Amniotic stem cell (primary cell): Measurements from ENCODE around the gene RBM44.
"Not testable (repeated sequence)": the region's sequence is repeated elsewhere in the genome, so short reads cannot be mapped to it uniquely, and the experiment has no call there.

Experiments
- DNase-seq: peaks from one replicate; lab custom pipeline; 2025; lab: John Stamatoyannopoulos, UW

Gene RBM44

DNA sequence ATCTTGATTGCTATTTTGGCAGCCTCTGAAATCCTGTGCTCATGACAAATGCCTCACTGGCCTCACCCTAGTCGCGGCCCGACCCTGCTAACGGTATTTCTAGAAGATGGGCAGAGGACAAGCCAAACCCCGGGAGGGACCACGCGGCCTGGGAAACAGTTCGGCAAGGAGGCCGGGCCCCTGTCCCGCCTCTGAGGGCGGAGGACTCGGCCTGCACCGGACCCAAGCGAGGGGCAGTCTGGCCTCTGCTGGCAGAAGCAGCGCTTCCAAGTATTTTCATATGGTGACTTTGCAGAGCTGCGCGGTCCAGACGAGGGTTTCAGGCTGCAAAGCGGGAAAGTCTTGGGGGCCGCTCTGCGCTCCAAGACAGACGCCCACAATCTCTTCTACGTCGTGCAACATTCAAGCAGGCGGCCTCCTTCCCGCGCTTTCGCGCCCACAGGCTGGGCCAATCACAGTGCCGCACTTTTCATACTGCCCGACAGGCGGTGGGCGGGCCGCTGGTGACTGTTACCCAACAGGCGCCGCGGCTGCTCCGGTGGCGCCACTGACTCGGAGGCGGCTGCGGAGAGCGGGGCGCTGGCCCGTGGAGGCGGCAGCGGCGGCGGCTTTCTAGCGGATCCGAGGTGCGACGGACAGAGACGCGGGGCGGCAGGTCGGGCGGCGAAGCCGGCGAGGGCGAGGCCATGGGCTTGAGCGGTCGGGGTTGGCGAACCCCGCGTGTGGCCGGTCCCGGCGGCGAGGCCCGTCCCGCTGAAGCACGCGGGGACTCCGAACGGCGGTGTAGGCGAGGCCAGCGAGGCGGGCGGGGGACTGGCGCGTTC lies at the start of gene RBM44:
RBM44 (plus strand) TSS at position 544 of the 824 bp plus-strand sequence. CDS start 14,831 bp downstream, outside the sequence.
- DNase-seq, result no peak

- DNase-seq, result no peak
These were observed 49.6 kb upstream of the RBM44 start for GRCh38 chr2:237749002-237749401.

GRCh38 chr2:237749961-237750360 lies 48.6 kb upstream of the RBM44 start:
- no peak for DNase-seq

GRCh38 chr2:237750441-237750840 lies 48.1 kb upstream of the RBM44 start:
- not testable (repeated sequence) for DNase-seq

GRCh38 chr2:237752761-237753165 lies 45.8 kb upstream of the RBM44 start:
- no peak for DNase-seq

GRCh38 chr2:237754182-237754581 lies 44.4 kb upstream of the RBM44 start:
- DNase-seq, result no peak

DNA sequence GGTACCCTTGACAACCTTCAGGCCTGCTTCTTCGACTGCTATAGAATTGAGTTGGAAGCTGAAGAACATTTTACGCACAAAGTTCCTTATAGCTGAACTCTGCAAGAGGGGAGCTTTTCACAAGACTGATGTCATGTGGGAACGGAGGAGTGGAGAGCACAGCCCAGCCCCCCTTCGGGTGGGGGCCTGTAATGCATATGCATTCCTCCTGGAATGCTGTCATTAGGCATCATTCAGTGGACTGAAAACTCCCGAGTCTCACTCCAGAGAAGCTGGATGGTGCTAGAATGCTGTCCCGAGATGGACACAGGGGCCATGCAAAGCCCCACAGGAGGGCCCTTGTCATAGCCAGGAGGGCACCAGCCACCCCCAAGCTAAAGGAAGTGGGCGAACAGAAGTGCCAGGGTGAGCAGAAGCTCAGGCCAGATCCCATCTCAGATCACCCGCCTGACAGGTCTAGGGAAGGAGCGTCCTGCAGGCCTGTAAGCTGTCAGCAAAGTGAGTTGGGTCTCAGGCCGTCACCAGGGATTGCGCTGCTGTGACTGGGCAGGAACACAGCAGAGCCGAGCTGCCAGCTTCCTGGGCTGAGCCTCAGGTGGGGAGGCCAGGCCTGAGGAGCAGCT lies 43.8 kb upstream of the RBM44 start:
- no peak for DNase-seq

DNA sequence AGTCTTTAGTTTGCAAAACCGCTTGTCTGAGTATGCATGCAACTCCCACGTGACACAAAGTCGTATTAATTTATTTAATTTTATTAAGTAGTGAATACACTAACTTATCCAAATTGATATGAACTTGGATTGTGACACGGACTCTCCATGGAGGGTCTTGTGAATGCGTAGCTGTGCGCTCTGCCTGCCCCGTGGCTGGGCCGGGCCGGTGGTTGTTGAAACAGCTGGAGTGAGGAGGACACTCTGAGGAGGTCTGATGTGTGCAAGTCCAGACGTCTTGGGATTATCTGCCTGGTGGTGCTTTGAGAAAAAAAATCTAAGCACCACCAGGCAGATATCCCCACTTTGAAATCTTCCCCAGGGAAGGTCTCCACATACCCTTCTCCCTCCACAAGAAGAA lies 41.0 kb upstream of the RBM44 start:
- DNase-seq, result no peak

DNA sequence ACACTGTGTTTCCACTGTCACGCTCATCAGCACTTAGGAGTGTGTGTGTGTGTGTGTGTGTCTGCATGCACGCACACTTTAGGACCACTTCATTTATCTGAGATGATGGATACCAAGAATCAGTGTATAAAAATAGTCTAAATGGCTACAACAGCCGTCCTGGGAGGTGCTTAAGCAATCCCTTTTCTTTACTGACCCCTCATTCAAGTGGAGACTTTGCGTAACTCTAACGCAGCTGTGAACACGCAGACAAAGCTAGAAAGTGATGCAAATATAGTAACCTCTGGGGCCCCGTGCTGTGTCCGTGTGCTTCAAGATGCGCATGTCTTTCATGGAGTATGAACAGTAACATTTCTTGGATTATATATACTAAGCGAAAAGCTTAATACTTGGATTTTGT lies 40.4 kb upstream of the RBM44 start:
- no peak for DNase-seq

GRCh38 chr2:237759176-237759575 lies 39.4 kb upstream of the RBM44 start:
- DNase-seq, result no peak

DNA sequence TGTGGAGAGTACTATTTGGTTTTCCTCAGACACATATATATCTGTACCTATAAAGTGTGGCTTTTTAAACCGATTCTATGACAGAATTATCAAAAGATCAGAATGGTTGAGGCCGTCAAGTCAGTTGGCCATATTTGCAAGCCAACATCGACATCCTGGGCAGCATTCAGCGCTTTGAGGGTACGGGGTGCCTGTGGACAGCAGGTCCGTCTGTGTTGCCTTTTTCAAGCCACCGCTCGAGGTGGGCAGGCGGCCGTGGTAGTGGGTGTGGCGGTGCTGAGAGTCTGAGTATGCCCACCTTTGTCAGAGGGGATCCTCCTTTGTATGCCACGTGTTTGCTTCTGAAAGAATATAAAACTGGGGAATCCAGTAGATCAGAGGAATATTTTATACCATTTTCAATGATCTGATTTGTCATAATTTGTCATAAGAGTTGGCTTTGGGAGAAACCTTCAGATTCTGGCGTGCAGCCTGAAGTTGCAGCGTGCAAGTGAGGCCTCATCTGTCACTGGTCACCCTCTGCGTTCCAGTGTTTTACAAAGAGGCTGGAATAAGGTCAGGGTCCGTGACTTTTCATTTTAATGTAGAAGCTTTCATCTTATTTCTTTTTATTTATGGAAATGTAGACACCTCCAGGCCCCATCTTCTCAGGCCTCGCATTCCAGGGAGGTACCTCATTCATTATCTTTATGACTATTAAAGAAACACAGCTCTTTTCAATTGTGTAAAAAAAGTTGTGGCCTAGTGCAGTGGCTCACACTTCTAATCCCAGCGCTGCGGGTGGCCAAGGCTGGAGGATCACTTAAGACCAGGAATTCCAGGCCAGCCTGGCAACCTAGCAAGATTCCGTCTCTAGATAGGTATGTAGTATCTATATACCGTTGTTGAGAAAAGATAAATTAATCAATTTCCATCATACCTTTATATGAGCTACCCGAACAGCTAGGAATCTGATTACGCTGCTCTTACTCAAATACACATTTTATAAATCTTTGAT lies 37.8 kb upstream of the RBM44 start:
- no peak for DNase-seq

DNA sequence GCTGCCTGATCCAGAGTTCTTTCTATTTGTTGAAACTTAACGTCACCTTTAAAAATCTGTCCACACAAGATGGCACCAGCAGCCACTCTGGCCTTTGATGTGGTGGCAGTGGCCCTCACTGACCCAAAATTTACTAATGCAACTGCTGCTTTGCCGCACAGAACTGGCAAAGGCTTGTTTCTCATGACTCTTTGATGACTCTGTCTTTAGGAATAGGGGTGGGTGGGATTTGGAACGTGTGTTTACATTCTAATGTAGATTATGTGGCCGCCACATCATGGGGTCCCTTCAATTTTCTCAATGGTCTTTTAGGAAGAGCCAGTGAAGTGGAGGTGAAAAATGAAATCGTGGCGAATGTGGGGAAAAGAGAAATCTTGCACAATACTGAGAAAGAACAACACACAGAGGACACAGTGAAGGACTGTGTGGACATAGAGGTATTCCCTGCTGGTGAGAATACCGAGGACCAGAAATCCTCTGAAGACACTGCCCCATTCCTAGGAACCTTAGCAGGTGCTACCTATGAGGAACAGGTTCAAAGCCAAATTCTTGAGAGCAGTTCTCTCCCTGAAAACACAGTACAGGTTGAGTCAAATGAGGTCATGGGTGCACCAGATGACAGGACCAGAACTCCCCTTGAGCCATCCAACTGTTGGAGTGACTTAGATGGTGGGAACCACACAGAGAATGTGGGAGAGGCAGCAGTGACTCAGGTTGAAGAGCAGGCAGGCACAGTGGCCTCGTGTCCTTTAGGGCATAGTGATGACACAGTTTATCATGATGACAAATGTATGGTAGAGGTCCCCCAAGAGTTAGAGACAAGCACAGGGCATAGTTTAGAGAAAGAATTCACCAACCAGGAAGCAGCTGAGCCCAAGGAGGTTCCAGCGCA lies 36.0 kb upstream of the RBM44 start:
- not testable (repeated sequence) for DNase-seq

GRCh38 chr2:237763812-237764211 lies 34.8 kb upstream of the RBM44 start:
- DNase-seq, result no peak

GRCh38 chr2:237765122-237765521 lies 33.5 kb upstream of the RBM44 start:
- DNase-seq, result not testable (repeated sequence)

DNA sequence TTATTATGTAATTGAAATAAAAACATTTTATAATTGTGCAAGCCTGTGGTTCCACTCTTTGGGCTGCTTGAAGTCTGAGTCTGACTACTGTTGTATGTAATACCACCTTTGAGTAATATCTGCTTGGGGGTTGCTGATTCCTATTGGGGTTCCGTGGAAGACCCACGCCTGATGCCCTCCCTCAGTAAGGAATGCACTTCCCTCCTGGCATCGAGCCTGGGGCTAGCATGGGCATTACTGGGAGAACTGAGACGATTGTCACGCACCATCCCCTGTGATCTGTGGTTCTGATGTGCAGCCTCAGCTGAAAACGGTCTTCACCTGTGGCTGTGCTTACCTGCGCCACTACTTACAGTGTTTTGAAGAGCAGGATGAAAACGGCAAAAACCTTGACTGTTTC lies 32.7 kb upstream of the RBM44 start:
- DNase-seq, result no peak

GRCh38 chr2:237766340-237766739 lies 32.2 kb upstream of the RBM44 start:
- DNase-seq, result no peak

DNA sequence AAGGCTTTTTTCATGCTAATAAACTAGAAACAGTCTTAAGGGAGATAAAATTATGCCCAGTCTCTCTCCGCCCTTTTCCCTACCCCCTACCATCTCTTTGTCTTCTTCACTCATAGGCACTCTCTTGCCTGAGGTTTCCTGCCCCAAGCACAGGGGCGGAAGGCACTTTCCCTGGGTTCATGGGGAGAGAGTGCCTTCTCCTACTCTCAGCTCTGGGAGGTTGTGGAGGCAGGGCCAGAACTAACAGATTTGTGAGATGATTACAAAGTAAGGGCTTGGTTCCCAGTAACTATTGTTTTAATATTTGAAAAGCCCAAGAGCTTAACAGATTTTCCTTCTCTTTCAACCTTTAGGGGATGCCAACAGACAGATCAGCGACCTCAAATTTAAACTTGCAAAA lies 26.1 kb upstream of the RBM44 start:
- DNase-seq, result no peak

DNA sequence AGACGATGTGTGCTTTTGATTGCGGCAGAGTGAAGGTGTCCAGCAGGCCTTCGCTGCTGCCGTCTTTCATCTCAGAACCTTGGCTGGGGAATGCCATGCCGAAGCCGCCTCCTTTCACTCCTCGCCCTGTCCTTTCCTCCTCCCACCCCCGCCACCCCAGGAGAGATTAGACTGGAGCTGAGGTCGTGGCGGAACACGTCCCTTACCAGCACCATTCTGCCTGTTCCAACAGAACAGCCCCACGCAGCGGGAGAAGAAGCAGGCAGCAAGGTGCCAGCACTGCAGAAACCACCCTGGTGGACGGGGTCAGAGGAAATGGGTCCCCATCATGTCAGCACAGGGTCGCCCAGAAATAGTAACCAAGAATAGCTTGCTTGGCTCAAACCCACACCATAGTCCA lies 24.8 kb upstream of the RBM44 start:
- DNase-seq, result no peak

- no peak for DNase-seq
These were observed 23.6 kb upstream of the RBM44 start for GRCh38 chr2:237774811-237775553.

DNA sequence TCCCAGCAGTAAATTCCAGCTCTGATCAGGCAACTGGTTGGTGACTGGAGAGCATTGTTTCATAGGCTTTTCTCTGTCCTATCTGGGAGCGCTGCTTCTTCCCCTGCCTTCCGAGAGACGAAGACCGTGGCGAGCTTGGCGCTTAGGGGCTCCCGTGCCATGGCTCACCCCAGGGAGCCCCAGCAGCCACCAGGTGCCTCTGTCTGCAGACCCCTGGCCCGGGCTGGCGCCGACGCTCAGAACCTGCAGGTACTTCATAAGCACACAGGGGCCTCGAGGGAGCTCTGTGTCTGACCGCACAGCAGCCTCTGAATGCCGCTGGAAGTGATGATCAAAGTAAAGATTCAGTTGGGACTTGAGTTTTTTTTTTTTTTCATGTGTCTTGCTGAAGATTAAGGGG lies 19.1 kb upstream of the RBM44 start:
- no peak for DNase-seq

DNA sequence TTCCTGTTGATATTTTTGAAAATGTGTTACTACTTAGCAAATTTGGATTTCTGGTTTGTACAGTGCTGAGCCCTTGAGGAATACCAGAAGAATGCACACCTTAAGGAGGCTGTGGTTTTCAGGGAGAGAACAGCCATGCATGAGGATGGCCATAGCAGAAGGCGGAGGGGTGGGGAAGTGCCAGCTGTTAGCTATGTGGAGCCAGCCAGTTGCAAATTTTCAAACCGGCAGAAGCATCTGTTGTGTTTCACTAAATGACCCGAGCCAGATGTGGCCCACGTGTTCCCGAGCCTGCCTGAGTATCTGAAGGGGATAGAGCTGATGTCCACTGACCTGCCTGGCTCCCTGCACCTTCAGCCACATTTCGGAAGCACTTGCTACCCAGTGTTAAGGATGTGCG lies 16.4 kb upstream of the RBM44 start:
- no peak for DNase-seq
